Cortex of kidney (tissue), 1 donor: Measurements from ENCODE around the gene SHROOM2.

Source experiments
- DNase-seq: peaks from one replicate; lab custom pipeline; 2025; lab: John Stamatoyannopoulos, UW

The SHROOM2 gene

DNA sequence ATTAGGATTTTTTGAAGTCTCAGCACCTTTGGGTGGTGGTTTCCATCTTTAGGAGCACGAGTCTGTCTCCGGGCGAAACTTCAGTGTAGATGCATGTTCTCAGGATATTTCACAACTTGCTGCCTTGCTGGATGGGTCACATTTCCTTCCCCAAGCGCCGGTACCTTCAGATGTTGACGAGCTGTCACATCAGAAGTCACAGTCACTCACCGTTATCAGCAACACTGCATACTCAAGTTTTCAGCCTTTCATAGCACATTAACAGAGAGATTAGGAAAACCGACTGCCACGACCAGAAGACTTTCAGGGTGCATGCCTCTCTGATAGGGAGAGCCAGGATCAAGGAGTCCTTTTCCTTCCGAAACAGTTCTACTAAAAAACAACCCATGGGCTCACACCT, 77.8 kb downstream of the SHROOM2 start:
- no peak for DNase-seq

DNA sequence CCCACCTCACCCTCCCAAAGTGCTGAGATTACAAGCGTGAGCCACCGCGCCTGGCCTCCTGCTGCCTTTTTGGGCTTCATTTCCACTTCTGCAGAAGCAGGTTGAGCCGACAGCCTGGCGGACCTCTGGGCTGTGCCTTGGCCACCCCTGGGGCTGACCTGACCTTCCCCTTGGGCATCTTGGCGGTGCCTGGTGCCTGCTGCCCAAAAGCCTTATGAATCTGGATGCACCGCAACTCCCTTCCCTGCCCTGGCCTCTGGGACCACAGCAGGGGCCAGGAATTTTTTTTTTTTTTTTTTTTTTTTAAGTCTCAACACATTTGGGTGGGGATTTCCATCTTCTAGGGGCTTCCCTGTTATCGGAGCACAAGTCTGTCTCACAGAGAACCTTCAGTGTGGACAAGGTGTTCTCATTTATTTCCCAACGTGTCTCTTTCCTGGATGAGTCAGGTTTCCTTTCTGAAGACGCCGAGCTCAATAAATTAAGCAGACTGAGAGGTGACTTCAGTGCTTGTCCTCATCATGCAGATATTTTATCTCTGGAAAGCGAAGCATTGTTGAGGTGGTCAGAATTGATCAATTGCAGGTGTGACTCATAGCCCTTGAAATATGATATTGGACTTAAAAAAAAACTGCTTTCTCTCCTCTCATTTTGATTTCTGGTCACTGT, 79.7 kb downstream of the SHROOM2 start:
- DNase-seq = no peak

DNA sequence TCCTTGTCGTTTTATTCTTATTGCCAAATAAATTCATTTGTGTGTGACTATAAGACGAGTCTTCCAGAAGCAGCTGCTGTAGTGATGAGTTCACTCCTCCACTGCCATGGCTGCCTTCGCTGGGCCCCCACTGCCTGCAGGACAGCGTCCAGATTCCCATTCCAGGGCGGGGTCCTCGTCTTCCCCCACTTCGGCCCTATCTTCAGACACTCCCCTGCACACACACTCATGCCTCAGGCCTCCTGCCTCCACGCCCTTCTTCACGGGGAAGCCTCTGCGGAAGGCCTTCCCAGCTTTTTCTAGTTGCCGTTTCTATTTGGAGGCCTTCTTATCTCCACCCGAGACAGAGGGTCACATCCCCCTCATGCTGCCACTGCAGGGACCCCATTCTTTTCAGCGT, 80.4 kb downstream of the SHROOM2 start:
- no peak for DNase-seq

DNA sequence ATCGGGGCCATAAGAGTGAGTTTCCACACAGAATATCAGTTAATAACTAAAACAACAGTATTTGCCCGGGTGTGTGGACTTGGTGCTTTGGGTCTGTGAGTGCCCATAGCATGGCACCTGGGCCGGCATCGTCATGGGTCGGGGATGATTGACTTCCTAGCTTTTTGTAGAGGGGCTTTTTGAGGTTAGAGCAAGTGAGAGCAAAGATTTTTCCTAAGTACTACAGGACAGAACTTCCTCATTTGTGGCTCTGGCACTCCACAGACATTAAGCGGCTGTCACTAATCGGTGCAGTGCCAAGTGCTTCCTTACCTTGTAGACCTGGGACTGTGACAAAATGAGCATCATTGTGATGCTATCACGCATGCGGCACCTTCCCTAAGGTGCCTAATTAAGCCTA, 81.0 kb downstream of the SHROOM2 start:
- DNase-seq = no peak

DNA sequence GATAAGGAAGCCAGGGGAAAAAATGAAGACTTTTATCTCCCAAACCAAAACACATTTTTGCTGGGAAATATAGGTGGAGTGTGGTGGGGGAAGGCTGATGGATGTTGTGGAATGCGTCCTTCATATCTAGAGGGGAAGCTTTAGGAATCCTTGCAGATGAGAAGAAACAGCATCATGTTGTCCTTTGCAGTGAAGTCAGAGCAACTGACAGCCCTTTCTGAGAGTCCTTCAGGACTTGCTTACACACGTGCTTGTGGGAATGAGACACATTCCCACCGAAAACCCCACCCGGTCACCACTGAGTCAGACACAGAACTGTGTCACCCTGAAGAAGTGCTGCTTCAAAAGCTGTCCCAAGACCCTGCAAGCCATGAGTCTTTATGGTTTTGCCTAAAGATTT, 81.5 kb downstream of the SHROOM2 start:
- no peak for DNase-seq

DNA sequence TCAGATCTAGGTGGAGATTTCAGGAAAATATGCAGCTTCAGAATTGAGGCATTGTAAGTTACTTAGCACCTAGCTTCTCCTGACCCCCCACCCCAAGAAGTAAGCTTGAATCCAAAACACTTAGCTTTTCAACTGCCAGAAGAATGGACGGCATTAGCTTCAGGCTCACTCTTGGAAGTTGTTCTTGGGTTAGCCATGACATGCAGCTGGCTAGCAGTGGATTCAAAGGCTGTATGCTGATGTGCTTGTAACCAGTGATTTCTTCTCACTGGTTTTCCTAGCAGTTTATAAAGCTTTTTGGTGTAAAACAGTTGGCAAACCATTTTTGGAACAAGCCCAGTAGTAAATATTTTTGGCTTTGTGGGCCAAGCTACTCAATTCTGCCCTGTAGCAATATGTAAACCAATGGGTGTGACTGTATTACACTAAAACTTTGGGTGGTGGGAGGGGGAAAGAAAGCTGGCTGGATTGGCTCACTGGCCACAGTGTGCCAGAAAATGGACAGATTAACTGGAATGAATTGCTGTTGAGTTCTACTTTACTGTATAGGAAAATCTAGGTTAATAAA, 85.6 kb downstream of the SHROOM2 start:
- DNase-seq = no peak

DNA sequence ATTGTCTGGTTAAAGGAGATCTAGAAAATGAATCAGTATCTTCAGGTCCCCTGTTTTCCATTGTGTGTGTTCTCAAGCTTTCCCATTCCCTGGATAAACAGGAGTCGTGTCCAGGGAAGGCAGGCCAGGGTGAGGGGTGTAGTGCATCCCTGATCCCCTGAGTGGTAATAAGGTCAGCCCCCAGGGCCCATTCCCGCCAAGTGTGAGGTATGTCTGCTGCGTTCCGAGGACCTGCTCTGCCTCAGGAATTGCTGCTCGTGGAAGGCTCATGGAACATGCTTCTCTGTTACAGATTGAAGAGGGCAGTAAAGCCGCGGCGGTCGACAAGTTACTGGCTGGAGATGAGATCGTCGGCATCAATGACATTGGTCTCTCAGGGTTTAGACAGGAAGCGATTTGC, 87.1 kb downstream of the SHROOM2 start:
- DNase-seq = no peak

DNA sequence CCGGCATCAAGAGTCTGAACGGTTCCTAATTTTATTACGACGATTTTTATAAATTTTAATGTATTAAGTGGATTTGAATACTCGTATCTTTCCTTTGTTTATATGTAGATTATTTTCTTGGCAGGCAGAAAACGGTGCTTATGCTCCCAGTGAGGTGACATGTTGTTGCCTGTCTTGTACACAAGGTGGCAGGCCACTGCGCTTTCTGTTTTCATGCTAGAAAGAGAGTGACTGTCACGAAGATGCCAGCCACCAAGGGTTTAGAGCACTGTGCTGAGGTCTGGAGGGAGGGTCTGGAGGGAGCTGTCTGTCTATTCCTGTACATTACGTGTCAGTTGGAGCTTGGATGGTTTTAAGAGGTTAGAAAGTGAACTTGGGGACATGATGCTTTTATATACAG, 87.7 kb downstream of the SHROOM2 start:
- no peak for DNase-seq

DNA sequence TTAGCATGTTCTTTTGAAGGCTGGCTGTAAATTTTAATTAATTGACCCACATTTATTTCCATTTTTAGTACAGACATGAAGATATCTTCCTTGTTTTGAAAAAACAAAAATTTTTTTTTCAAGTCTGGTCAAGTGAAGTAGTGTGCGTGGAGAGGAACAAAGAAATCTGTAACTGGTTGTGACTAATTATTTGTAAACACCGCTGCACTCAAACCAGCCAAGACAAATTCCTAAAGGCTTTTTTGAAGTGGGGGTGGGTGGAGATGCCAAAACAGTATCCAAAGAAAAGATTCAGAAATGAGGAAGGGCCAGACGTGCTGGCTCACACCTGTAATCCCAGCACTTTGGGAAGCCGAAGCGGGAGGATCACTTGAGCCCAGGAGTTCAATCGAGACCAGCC, 88.3 kb downstream of the SHROOM2 start:
- DNase-seq = no peak

DNA sequence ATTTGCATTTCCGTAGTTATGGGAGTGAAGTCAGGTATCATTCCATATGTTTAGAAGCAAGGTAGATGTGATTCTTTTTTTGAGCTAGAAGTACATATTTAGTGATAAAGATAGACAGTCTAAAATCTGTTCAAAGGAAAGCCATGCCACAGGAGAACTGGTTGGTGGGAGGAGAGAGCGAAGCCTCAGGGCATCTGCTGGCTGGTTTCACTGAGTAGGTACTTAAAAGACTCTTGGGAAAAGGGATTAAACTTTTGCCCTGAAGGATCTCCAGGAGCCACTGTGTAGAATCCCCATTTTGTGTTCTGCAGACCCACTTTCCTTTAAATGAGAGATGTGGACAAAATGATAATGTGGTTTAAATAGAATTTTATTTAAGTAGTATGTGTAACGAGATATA, 89.6 kb downstream of the SHROOM2 start:
- DNase-seq = no peak

DNA sequence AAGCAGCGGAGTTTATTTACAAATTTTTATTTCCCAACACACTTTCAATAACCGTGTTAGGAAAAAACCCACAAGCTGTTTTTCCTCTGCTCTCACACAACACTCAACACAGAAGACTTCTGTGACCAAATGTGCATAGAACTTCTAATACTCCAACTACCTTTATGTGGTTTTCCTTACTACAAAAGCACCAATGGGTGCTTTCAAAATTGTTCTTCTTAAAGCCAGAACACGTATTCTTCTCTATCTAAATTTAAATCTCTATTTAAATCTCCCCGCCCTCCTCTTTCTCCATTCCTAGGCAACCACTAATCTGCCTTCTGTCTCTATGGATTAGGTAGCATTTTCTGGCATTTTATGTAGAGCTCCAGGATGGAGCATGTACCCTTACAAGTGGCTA, 90.0 kb downstream of the SHROOM2 start:
- no peak for DNase-seq

DNA sequence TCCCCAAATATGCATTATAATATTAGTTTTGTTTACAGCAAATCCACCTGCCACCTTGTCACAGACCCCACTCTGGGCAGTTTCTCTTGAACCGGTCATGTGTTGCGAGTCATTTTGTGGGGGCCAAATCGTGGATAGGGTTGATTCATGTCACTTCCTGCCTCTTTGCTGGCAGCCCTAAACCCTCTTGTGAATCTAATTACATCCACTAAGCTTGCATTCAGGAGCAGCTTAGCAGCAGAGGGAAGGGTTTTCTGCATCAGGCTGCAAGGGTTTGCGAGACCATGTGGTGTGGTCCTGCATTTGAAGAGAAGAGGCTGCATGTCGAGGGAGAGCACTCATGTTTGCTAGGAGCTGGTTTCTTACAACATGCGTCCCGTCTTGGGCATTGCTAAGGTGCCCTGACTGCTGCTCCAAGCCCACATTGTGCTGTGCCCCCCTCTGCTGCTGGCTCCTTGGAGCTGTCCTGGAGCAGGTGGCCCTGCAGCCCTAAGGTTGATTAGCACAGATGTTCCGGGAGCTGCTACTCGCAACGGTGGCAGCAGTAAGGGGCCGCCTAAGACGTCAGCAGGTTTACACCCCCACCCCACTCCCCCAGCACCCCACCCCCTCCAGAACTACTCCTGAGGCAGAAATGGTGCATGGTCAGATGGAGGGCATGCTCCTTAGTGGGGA, 92.1 kb downstream of the SHROOM2 start:
- no peak for DNase-seq

DNA sequence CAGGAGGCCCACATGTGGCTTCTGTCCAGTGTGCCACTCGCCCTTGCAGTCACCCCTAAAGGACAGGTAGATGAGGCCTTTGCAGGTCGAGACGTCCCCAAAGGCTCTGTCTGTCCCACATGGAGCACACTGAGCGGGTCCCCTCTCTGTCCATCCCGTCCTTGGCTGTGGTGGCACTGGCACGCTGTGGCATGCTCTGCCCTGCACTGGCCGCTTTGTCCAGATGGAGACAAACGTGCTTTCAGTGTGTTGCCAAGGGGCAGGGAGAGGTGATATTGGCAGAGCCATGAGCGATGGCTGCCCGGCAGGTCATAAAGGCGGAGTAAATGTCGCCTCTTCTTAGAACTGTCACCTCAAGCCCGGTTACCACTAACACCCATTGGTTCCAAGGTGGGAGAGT, 94.0 kb downstream of the SHROOM2 start:
- no peak for DNase-seq

DNA sequence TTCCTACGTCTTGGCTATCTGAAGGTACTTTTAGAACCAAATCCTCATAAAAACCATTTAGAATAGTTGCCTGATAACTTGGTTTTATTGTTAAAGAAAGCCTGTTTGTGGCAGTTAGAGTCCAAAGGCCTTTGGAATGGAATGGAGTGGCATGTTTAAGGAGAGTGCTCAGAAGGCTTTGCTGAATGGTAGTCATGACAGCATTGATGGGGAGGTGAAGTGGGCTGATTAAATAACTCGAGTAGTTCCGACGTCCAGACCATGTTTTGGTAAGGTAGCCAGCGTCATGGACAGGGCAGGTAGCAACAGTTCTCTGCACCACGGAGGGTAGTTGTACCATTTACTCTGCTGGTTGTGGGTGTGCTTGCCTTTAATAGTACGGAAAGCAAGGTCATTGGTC, 94.6 kb downstream of the SHROOM2 start:
- no peak for DNase-seq

DNA sequence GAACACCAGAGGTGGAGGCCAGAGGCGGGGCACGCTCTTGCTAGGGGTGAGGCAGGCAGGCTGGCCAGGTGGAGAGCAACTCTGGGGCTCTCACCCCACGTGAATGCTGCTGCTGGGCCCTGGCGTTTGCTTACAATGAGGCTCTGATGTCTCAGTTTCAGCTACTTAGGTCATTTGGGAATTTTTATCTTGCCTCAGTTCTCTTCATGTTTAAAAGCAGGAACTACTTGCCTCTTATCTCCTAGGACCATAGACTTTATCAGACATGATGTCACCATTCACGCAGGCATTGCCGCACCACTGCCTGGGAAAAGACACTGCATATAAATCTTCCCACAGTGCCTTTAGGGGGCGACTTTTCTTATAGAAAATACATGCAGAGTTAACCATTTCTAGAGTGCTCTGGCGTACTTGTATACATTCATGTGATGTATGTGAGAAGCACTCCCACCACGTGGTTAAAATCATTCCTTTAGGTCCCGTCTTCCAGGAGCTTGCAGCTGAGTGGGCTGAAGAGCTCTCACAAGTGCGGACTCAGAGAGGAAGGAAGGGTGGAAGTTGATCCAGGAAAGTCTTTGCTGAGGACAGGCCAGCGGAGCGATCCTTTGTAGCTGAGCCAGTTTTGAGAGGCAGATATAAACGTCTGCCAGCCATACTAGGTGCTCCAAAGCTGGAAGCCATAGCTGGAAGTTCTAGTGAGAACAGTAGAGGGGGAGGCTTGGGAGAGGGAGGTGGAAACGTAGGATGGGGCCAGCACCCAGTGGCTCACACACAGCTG, 96.6 kb downstream of the SHROOM2 start:
- DNase-seq = no peak

DNA sequence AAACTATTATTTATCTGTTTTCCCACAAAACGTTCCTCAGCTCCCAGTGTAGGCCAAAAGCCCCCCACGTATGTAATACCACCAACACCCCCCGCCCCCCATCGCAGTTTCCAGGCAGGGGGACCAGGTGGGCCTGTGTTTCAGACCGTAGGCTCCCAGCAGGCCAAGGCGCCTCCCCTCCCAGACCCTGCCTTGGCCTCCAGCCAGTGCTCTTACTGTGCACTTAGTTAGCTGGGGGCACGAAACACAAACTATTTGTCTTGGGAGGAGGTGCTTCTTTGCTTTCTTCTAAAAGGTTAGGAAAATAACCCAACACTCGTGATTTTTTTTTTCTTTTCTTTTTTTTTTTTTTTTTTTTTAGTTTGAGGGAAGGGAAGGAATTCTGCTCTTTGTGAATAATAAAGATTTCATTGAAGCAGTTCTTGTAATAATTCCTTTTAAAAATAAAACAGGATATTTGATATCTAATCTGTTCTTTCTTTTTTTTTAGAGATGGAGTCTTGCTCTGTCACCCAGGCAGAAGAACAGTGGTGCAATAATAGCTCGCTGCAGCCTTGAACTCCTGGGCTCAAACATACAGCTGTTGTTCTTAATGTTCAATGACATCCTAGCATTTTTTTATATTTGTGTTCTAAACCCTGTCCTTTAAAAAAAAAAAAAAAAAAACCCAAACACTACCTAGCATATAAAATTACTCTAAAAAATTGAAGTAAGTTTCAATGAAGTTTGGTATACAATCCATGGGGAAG, 98.0 kb downstream of the SHROOM2 start:
- DNase-seq = no peak

DNA sequence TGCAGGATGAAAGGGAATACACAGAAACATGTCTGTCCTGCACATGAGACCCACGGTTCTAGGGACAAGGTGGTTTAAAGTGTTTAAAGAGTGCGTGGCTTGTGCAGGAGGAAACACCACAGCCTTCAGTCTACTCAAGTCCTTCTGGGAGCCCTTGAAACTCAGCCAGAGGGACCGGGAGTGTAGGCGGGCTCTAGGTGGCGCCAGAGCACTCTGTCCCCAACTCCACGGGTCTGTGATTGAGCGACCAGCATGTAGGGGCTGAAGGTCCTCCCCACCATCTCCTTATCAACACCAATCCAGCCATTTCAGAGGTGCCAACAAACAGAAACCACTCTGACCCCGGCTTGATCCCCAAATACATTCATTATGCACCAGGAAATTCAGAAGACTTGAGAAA, 98.9 kb downstream of the SHROOM2 start:
- no peak for DNase-seq

DNA sequence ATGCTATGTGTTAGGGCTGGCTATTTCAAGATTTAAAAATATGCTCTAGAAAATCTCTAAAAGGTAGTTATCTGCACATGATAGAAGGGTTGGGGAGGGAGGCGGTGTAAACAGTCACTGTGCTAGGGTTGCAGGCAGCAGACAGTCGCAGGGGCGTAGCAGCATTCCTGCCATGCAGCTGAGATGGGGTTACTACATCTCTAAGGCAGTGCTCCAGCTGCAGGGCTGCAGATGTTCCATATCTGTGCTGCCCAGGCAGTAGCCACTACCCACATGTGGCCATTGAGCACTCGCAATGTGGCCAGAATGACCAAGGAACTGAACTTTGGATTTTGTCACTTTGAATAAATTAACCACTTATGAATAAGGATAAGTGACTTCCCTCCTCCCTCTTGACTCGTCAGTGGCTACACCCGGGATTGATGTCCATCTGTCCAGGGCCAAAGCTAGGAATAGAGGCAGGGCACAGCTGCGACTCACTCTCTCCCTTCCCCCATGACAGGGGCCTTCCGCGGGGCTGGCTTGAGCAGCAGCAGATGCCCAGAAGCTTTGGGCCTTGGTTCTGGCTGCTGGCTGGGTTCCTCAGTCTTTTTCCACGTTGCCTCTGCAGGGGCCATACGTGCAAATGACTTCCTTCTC, 101.5 kb downstream of the SHROOM2 start:
- DNase-seq = no peak

DNA sequence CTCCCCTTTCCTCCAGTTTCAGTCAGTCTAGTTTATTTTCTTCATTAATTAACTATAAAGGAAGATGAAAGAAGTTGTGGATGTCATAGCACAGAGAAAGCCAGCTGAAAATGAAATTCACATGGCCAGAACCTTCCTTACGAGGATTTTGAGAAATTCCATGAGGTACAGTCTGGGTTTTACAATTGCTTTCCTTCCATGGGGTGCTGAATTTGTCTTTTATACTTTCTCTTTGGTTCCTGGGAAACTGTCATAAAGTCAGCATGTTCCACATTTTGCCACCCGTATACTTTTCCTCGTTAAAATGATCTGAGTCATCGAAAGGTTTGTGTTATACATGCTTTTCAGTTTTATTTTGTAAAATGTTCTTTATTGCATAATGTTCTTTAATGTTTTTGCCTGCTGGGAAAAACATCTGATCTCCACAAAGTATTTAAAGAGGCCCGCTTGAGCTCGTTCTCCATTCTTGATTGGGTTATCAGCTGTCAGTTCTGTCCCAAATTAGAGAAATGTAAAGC, 102.8 kb downstream of the SHROOM2 start:
- DNase-seq = no peak

DNA sequence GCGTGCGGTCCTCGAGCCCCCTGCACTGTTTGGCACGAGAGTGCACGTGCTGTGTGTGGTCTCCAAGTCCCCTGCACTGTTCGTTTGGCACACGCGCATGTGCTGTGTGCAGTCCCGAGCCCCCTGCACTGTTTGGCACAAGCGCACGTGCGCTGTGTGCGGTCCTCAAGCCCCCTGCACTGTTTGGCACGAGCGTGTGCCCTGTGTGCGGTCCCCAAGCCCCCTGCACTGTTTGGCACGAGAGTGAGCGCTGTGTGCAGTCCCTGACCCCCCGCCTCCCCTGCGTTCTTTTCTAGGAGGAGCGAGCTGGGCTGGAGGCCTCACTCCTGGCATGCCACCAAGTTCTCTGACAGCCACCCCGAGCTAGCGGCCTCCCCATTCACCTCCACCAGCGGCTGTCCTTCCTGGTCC, 104.5 kb downstream of the SHROOM2 start:
- no peak for DNase-seq

DNA sequence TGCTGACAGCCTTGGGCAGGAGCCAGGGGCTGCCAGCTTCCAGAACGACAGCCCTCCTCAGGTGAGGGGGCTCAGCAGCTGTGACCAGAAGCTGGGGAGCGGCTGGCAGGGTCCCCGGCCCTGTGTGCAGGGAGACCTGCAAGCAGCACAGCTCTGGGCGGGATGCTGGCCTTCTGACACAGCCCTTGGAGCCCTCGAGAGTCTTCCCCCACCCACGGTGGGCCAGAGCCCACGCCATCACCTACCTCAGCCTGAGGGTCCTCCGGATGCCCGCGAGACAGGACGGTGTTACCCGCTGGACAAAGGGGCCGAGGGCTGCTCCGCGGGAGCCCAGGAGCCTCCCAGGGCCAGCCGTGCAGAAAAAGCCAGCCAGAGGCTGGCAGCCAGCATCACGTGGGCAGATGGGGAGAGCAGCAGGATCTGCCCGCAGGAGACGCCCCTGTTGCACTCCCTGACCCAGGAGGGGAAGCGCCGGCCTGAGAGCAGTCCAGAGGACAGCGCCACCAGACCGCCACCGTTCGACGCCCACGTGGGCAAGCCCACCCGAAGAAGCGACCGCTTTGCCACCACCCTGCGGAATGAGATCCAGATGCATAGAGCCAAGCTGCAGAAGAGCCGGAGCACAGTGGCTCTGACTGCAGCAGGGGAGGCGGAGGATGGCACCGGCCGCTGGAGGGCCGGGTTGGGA, 109.1 kb downstream of the SHROOM2 start:
- no peak for DNase-seq
